ENCODE results near the gene C1R.

GRCh38 chr12:7032990-7033389 lies 59.3 kb downstream of the C1R start:
- TF ChIP-seq POLR2AphosphoS5 (IDR thresholded peaks at IDR 0.05; ENCODE audit: low read depth, low read length), result no peak
- TF ChIP-seq TAF1 (IDR thresholded peaks at IDR 0.05; ENCODE audit: borderline replicate concordance, insufficient read depth, low read length), result no peak
- TF ChIP-seq, protein P1, sequence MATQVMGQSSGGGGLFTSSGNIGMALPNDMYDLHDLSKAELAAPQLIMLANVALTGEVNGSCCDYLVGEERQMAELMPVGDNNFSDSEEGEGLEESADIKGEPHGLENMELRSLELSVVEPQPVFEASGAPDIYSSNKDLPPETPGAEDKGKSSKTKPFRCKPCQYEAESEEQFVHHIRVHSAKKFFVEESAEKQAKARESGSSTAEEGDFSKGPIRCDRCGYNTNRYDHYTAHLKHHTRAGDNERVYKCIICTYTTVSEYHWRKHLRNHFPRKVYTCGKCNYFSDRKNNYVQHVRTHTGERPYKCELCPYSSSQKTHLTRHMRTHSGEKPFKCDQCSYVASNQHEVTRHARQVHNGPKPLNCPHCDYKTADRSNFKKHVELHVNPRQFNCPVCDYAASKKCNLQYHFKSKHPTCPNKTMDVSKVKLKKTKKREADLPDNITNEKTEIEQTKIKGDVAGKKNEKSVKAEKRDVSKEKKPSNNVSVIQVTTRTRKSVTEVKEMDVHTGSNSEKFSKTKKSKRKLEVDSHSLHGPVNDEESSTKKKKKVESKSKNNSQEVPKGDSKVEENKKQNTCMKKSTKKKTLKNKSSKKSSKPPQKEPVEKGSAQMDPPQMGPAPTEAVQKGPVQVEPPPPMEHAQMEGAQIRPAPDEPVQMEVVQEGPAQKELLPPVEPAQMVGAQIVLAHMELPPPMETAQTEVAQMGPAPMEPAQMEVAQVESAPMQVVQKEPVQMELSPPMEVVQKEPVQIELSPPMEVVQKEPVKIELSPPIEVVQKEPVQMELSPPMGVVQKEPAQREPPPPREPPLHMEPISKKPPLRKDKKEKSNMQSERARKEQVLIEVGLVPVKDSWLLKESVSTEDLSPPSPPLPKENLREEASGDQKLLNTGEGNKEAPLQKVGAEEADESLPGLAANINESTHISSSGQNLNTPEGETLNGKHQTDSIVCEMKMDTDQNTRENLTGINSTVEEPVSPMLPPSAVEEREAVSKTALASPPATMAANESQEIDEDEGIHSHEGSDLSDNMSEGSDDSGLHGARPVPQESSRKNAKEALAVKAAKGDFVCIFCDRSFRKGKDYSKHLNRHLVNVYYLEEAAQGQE (IDR thresholded peaks at IDR 0.05; ENCODE audit: insufficient read depth in 1 of 2, low read depth in 2 of 2, low read length in 2 of 2), result no peak
- TF ChIP-seq FOXP2 (optimal IDR thresholded peaks at IDR 0.05; ENCODE audit: borderline replicate concordance, extremely low read depth, extremely low read length, insufficient read depth), result no peak
- TF ChIP-seq SIN3A (IDR thresholded peaks at IDR 0.05; ENCODE audit: borderline replicate concordance, insufficient read depth, low read length), result no peak

All from PFSK-1 (cell line).